Measurements from ENCODE around the gene FBXW4. TPM values are rescaled to one million over a fixed set of nuclear protein-coding genes. Genes with fewer than 3 reads are reported as not detected.

Gene FBXW4
- total and polyA plus RNA-seq, 2 of the 8 experiments (the other 6 are each of a cell fraction or from before 2014, with no cell fraction given), result 29.0 to 32.8 TPM

DNA sequence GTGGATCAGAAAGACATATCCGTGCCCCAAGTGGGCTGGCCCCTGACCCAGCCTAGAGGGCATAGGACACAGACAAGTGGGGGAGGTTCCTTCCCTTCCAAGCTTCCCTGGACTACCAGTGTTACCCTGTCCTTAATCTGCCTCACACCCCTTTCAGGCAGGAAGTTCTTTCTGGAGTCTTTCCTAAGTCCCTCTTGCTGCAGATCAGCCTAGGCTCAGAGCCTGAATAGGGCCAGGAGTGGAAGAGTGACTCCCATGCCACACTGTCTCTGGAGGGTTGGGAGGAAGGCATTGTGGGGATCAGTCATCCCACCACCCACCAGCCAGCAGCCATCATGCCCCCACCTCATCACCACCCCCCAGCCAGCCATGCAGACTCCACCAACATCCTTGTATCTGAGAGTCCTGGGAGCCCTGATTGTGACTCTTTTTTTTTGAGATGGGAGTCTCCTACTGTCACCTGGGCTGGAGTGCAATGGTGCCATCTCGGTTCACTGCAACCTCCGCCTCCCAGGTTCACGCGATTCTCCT is 129.5 kb downstream of the FBXW4 start:
- DNase-seq (ENCODE audit: low read depth in 1 of 2, low spot score in 2 of 2), result no peak
- no peak overlapping the region; a peak in 1 of 4 replicates for H3K4me2 ChIP-seq (ENCODE audit: insufficient read depth in 1 of 2, low read depth in 2 of 2, low read length in 2 of 2)

More for the DNA sequence above, 129.5 kb downstream of the FBXW4 start:
- Histone ChIP-seq H4K91ac (replicated peaks; ENCODE audit: insufficient read length, low read length) (no peak overlapping the region), H3K14ac (ENCODE audit: insufficient read length) (no peak overlapping the region), H3K36me3 (ENCODE audit: control insufficient read depth in 2 of 4, insufficient read depth in 4 of 4, low read length in 3 of 4) (no peaks in the 10 kb centered on the region), H3K56ac (replicated peaks; ENCODE audit: insufficient read length, low read depth, low read length) (no peak overlapping the region), H2AFZ (ENCODE audit: low read length) (no peak overlapping the region), H3K27me3 (replicated peaks in 1 of 4; ENCODE audit: control insufficient read depth in 3 of 4, extremely low read depth in 1 of 4, insufficient read depth in 3 of 4, low read length in 3 of 4) (peaks cover 2 to 43% (median 36%) of the 10 kb centered on the region in 4 experiments), H2BK15ac (ENCODE audit: low read length) (no peak overlapping the region), H3K27ac (ENCODE audit: low read depth, low read length) (no peak overlapping the region), H3K23ac (ENCODE audit: insufficient read length) (no peak overlapping the region), H3K4ac (replicated peaks; ENCODE audit: insufficient read length, low read depth, low read length) (no peak overlapping the region), H2AK5ac (ENCODE audit: low read depth, low read length) (no peak overlapping the region), H3K18ac (ENCODE audit: extremely low read depth, low read length) (no peak overlapping the region), H2BK120ac (replicated peaks; ENCODE audit: low read depth, low read length) (no peak overlapping the region), H3K9me3 (ENCODE audit: insufficient read depth in 2 of 2, low read depth in 1 of 2, low read length in 1 of 2) (no peaks in the 10 kb centered on the region), H2BK12ac (ENCODE audit: low read depth, low read length) (no peak overlapping the region), H3K79me2 (ENCODE audit: control insufficient read depth in 1 of 2, insufficient read depth in 2 of 2, low read length in 2 of 2) (no peaks in the 10 kb centered on the region), H4K20me1 (replicated peaks in 1 of 2; ENCODE audit: control insufficient read depth in 1 of 2, insufficient read depth in 2 of 2, low read length in 2 of 2) (peaks cover 0 to 4% of the 10 kb centered on the region in 2 experiments), H3K4me3 (ENCODE audit: extremely low read depth in 1 of 4, insufficient read depth in 2 of 4, low read depth in 3 of 4, low read length in 4 of 4) (no peak overlapping the region), H3K9ac (replicated peaks in 1 of 4; ENCODE audit: extremely low read depth in 1 of 4, low read depth in 3 of 4, low read length in 3 of 4) (no peak overlapping the region), H2BK20ac (ENCODE audit: low read length) (no peak overlapping the region), H3K4me1 (replicated peaks in 1 of 4; ENCODE audit: control insufficient read depth in 3 of 4, insufficient read depth in 4 of 4, low read length in 3 of 4) (peaks cover 0 to 11% (median 7%) of the 10 kb centered on the region in 4 experiments; a peak in 4 of 7 replicates), H4K8ac (ENCODE audit: extremely low read depth, insufficient read depth, low read length) (no peak overlapping the region), H3K23me2 (ENCODE audit: low read depth, low read length) (peaks cover 9% of the 10 kb centered on the region), H2BK5ac (ENCODE audit: low read depth, low read length) (no peak overlapping the region), H4K5ac (ENCODE audit: insufficient read length, low read depth, low read length) (no peak overlapping the region), H3K79me1 (ENCODE audit: low read depth, low read length) (no peaks in the 10 kb centered on the region)
- peak; percentile 94; the same call in 1 of the 2 replicates for TF ChIP-seq KDM1A (IDR thresholded peaks at IDR 0.05; ENCODE audit: borderline replicate concordance, low read length)
- TF ChIP-seq CBX5 (IDR thresholded peaks at IDR 0.05; ENCODE audit: low read depth, low read length), result no peak
- POLR2A ChIA-PET (ENCODE audit: partially characterized antibody), result interaction anchor here (1.5 kb wide), 1 partner anchor 12 kb away, joined by 3 read pairs; no protein-coding TSS in a partner anchor
- CTCF ChIA-PET (ENCODE audit: partially characterized antibody), result interaction anchor here (0.8 to 1.7 kb wide), 3 partner anchors 17 to 351 kb away, joined by 3 to 16 read pairs (median 3); no protein-coding TSS in a partner anchor
- 90% methylated on average over 5 of the region's 5 CpGs; no CpG with 5 or more reads in 1 of the 2 experiments for WGBS, 2 experiments (ENCODE audit: extremely low coverage in 1 of 2, insufficient coverage in 1 of 2, insufficient read length in 1 of 2, insufficient replicate concordance in 2 of 2, low coverage in 1 of 2, low lambda C conversion rate in 2 of 2, missing lambda C conversion rate in 1 of 2)
- no peak for FAIRE-seq

Measured in H1 (cell line).